GM20431 (cell line): Measurements from ENCODE around the gene MOV10L1.
"Not testable (repeated sequence)": the region's sequence is repeated elsewhere in the genome, so short reads cannot be mapped to it uniquely, and the experiment has no call there.

Source experiments
- in situ Hi-C: fragments of 300-500 bp; cut with MseI, MboI; formaldehyde crosslinking; loops from one replicate; pipeline ENCODE4 v1.15.0; 2020; ENCODE audit warnings: low sequenced_read_pairs; ENCODE audit not compliant: unreplicated experiment

Gene MOV10L1

DNA sequence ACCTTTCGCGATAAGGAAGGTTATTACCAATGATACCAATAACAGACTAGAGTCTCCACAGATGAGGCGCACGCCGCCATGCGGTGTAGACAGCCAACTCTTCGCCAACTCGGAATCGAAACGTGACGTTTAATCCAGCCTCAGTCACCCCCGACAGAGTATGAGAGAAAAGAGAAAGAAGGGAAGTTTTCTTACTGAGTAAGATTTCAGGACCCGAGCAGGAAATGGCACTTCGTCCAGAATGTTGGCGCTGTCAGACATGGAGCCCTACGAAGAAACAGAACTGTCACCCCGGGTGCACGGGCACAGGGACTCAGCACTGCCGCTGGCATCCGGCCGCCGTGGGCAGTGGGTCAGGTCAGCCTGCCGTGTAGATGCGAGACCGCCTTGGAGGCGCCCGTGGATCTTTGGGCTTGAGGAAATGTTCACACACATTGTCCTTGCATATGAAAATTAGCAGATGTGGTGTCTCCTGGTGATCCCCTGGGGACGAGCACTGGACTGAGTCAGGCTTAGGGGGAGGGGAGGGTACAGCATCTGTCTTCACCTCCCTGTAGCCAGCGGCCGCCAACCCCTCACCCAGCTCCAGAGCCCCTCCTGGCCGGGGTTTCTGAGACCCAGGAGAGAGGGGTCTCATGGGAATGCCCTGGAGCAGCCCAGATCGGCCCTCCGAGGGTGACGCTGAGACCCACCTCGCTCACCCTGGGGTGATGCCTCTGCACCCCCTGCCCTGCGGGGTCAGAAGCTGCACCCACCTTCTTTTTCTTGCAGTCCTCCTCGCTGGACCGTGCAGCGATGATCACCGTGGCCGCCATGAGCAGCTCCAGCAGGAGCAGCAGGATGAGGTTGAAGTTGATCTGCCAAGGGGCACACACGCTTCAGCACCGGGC, 12.9 kb upstream of the MOV10L1 start:
- in situ Hi-C loops = no loop called here

DNA sequence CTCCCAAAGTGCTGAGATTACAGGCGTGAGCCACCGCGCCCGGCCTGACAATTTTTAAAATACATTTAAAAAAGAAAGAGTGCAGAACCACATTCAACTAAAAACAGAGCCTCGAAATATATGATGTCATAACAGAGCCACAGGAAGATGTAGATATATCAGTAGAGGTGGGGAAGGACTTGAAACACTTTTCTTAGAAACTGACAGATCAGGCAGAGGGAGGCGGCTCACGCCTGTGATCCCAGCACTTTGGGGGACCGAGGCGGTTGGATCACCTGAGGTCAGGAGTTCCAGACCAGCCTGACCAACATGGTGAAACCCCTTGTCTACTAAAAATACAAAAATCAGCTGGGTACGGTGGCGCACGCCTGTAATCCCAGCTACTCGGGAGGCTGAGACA, 11.6 kb upstream of the MOV10L1 start:
- in situ Hi-C loops = no loop called here

DNA sequence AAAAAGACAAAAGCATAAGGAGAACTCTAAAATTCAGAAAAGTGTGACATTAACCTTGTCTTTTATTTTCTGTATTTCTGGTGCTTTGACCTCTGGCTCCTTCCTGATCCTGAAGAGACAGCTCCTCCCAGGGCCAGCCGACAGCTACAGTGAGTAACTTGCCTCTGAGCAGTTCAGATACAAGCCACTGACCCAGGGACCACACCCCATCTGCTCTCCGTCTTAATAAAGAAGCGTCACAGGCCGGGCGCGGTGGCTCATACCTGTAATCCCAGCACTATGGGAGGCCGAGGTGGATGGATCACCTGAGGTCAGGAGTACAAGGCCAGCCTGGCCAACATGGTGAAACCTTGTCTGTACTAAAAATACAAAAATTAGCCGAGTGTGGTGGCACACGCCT, 11.0 kb upstream of the MOV10L1 start:
- in situ Hi-C loops = no loop called here

GRCh38 chr22:50080077-50080465, 9.7 kb upstream of the MOV10L1 start:
- in situ Hi-C loops = no loop called here

DNA sequence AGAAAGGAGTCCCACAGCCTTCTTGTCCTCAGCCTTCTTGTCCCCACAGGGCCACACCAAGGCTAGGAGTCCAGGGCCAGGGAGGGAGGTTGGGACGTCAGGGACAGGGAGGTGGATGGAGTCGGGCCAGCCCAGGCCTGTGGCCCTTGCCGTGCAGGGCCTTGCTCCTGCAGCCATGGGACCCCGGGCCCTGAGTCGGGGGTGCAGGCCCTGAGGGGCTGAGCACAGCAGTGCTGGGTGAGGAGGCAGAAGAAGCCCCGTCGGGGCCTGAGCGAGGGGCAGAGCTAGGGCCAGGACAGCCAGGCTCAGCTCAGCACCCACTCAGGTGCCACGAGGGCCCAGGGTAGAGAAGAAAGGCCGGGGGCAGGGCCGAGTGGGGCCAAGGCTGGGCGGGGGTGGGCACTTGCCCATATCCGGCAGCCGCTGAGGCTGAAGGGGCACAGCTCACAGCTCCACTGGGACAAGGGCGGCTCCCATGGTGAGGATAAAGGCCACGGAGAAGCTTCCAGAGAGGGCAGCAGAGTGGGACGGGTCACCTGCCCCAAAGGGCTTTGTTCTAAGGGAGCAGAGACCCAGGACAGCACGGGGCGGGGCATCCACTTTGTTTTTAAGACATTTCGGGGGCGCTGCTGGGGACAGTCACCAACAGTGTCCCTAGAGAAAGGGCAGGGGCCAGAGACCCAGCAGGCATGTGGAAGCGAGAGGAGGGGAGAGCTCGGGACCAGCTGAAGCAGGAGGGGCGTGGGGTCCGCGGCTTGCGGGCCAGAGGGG, 8.2 kb upstream of the MOV10L1 start:
- in situ Hi-C loops = no loop called here

- in situ Hi-C loops = no loop called here
Observed at GRCh38 chr22:50082197-50082715, 7.5 kb upstream of the MOV10L1 start.

- in situ Hi-C loops = no loop called here
Observed at GRCh38 chr22:50082961-50083461, 6.8 kb upstream of the MOV10L1 start.

GRCh38 chr22:50083462-50084079, 6.2 kb upstream of the MOV10L1 start:
- in situ Hi-C loops = no loop called here

DNA sequence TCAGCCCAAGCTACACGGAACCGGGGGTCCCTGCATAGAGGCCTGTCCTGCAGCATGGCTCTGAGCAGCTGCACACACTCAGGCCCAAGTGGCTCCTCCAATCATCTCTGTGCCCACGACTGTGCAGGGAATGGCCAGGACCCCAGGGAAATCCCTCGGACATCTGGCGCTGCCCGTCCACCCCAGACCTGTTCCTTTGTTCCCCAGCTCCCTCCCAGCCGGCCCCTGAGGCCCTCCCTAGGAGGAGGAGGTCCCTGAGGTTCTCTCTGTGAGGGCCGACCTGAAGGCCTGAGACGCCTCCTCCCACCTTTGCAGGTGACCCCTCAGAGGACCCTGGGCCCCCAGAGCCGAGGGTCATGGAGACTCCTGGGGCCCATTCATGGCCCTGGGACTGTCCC, 5.7 kb upstream of the MOV10L1 start:
- in situ Hi-C loops = no loop called here

GRCh38 chr22:50084614-50085021, 5.2 kb upstream of the MOV10L1 start:
- in situ Hi-C loops = no loop called here

DNA sequence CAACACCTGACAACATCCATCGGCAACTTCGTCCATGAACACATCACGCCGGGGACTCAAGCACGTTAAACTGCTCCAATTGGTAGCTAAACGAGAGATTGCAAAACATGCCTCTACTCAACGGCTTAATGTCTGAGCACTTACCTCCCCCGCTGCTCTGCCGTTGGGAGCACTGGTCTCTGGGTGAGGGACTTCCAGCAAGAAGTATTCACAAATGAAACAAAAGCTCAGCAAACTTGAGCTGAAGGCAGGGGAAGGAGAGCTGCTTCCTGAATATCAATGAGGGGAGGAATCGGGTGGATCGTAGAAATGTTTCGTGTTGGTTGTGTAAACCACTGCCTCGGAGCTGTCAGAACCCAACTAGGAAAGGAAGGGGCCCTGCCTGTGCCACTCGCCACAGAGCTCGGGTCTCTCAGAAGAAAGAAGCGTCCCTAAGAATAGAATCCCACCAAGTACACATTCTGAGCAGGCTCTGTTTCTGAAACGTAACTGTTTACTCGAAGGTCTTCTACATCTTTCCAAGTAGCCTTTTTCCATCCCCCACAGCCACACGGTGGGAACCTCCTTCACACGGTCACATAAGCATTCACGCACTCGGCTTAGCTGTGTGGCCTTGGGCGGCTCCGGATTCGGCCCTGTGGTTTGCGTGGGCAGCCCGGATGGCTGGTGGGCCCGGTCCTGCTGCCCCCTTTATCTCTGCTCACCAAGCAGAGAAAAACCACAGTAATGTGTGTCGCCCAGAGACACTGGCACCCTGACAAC, 4.4 kb upstream of the MOV10L1 start, which contains the start of gene MLC1:
Gene MLC1, minus strand, starts transcription at position 216 of the 762 bp plus-strand sequence. CDS start 524 bp downstream, outside the sequence.
- in situ Hi-C loops = no loop called here

- in situ Hi-C loops = no loop called here
Observed at GRCh38 chr22:50086526-50086925, 3.3 kb upstream of the MOV10L1 start.

- in situ Hi-C loops = not testable (repeated sequence)
Observed at GRCh38 chr22:50086975-50087374, 2.8 kb upstream of the MOV10L1 start.

DNA sequence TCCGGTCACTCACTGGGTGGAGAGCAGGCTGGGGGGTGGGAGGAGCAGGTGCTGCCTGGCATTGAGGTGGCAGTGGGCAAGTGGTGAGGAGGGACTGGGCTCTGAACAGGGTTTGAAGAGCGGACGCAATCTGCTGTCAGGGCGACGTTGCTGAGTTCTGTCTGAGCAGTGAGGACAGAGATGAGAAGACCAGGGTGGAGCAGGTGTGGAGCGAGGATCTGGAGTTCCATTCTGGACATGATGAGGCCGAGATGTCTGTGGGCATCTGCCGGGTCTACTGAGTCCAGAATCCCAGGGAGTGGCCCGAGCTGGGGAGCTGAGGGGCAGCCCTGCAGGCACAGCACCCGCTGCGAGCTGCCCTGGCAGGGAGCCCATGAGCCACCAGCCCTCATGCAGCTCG, 2.2 kb upstream of the MOV10L1 start:
- in situ Hi-C loops = no loop called here

DNA sequence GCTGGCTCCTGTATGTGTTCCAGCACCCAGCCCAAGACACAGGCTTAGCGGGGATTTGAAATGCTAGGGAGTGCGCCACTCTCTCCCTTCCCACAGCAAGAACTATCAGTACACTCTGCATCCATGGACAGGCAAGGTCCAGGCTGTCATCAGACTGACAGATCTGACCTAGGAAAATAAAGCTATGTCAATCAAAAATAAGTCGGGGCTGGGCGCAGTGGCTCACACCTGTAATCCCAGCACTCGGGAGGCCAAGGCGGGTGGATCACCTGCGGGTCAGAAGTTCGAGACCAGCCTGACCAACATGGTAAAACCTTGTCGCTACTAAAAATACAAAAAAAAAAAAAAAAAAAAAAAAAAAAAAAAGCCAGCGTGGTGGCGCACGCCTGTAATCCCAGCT, 1.7 kb upstream of the MOV10L1 start:
- in situ Hi-C loops = no loop called here

GRCh38 chr22:50089231-50089630, 575 bp upstream of the MOV10L1 start:
- in situ Hi-C loops = no loop called here

DNA sequence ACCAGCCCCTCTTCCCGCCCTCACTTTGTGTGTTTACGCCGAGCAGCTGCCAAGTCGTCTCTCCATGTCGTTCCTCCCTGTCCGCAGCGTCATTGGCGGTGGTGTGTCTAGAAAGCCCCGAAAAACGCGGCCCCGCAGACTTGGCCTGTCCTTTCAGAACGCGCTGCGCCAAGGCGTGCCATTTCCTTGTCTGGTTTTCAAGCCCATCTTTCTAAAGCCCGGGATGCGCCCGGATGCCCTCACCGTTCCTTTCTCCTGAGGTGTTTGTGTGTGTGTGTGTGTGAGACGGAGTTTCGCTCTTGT, 557 bp downstream of the MOV10L1 start:
- in situ Hi-C loops = no loop called here

- in situ Hi-C loops = no loop called here
Observed at GRCh38 chr22:50091092-50091768, 1.4 kb downstream of the MOV10L1 start.

DNA sequence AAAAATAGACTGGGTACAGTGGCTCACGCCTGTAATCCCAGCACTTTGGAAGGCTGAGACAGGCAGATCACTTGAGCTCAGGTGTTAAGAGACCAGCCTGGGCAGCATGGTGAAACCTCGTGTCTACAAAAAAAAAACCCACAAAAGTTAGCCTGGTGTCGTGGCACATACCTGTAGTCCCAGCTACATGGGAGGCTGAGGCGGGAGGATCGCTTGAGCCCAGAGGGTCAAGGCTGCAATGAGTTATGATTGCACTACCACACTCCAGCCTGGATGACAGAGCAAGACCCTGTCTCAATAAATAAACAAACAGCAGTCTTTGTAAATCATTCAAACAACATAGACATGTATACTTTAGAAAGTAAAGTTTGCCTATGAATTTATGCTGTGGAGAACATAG, 2.5 kb downstream of the MOV10L1 start:
- in situ Hi-C loops = no loop called here
